NT2/D1 (cell line): ENCODE data around the gene TTC16.

Source experiments
- DNase-seq: peaks from one replicate; pipeline ENCODE4 v3.0.0-alpha.2; 2011; ENCODE audit warnings: low read depth, low spot score
- H3K27me3 ChIP-seq: 2 replicates; pipeline ENCODE4 v1.6.0; 2011; ENCODE audit warnings: mild to moderate bottlenecking; ENCODE audit not compliant: insufficient read length, insufficient read depth
- H3K36me3 ChIP-seq: 2 replicates; pipeline ENCODE4 v1.6.1; 2011; ENCODE audit warnings: mild to moderate bottlenecking, low read length, mixed read lengths; ENCODE audit not compliant: insufficient read depth, insufficient read length
- H3K4me1 ChIP-seq: 2 replicates; pipeline ENCODE4 v1.5.1; 2011; ENCODE audit not compliant: insufficient read depth, insufficient read length
- H3K4me3 ChIP-seq: 2 replicates; pipeline ENCODE4 v1.5.1; 2011; ENCODE audit warnings: low read depth; ENCODE audit not compliant: insufficient read length
- H3K9ac ChIP-seq: 2 replicates; pipeline ENCODE4 v1.6.0; 2011; ENCODE audit warnings: low read depth; ENCODE audit not compliant: insufficient read length
- H3K9me3 ChIP-seq: 2 replicates; pipeline ENCODE4 v1.5.1; 2011; ENCODE audit warnings: mild to moderate bottlenecking, low read length; ENCODE audit not compliant: insufficient read depth
- SUZ12 ChIP-seq: IDR thresholded peaks from 2 replicates; pipeline ENCODE4 v1.6.1; 2011; ENCODE audit not compliant: insufficient read length, insufficient read depth; ENCODE audit errors: extremely low read depth
- YY1 ChIP-seq: IDR thresholded peaks from 2 replicates; pipeline ENCODE4 v1.6.1; 2011; ENCODE audit not compliant: insufficient read length, insufficient read depth
- ZNF274 ChIP-seq: IDR thresholded peaks from 2 replicates; pipeline ENCODE4 v1.6.1; 2011; ENCODE audit warnings: mild to moderate bottlenecking, low read depth, low read length

Gene TTC16

DNA sequence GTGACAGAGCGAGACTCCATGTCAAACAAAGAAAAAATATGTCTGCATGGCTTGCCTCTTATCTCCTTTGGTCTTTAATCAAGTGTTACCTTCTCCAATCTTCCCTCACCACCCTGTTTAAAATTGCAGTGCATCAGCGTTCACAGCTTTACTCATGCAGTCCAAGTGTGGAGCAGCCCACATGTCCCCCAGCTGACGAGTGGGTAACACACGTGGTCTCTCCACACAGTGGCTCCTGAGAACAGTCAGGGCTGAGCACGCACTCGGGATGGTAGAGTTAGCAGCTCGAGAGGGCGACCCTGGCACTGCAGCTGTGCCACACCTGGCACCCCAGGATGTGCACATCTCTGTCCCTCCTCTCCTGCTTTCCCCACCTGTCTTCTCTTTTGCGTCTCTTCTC lies 35.0 kb upstream of the TTC16 start:
- no peaks in the 10 kb centered on the region for H3K9me3 ChIP-seq
- no peak overlapping the region for H3K9ac ChIP-seq
- peaks cover 54% of the 10 kb centered on the region for H3K36me3 ChIP-seq
- no peaks in the 10 kb centered on the region for H3K27me3 ChIP-seq
- H3K4me1 ChIP-seq, result peaks cover 12% of the 10 kb centered on the region
- DNase-seq, result no peak
- H3K4me3 ChIP-seq, result no peak overlapping the region
- TF ChIP-seq ZNF274 (no peak), YY1 (no peak), SUZ12 (no peak)

DNA sequence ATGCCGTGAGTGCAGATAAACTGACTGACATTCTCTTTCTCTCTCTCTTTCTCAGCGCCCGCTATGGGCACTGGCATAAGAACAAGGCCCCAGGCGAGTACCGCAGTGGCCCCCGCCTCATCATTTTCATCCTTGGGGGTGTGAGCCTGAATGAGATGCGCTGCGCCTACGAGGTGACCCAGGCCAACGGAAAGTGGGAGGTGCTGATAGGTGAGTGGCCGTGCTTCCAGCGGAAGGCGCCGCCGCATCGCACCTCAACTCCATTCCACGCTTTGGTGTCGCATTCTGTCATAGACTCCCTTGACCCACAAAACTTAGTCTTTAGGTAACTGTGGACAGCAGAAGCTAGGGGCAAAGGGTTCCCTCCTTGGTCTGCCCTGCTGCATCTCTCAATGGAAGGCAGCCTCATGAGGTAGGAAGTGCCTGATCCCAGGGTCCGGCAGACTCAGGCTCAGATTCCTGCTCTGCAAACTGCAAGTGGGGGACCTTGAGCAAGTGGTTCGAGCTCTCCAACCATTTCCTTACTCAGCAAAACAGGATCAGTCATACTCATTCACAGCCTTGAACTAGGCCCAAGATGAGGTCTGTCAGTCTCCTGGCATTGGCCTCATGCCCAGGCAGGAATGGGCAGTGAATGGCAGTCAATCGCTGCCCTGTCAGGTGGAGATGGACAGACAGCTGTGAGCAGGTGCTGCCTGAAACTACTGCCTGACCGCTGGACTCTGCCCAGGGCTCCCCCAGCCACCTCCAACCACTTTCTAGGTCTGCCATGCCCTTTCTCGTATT lies 33.3 kb upstream of the TTC16 start:
- Histone ChIP-seq H3K27me3 (no peaks in the 10 kb centered on the region), H3K4me3 (no peak overlapping the region), H3K36me3 (peaks cover 43% of the 10 kb centered on the region), H3K9ac (no peak overlapping the region), H3K4me1 (peaks cover 16% of the 10 kb centered on the region), H3K9me3 (no peaks in the 10 kb centered on the region)
- TF ChIP-seq YY1 (no peak), SUZ12 (no peak), ZNF274 (no peak)
- DNase-seq, result no peak

DNA sequence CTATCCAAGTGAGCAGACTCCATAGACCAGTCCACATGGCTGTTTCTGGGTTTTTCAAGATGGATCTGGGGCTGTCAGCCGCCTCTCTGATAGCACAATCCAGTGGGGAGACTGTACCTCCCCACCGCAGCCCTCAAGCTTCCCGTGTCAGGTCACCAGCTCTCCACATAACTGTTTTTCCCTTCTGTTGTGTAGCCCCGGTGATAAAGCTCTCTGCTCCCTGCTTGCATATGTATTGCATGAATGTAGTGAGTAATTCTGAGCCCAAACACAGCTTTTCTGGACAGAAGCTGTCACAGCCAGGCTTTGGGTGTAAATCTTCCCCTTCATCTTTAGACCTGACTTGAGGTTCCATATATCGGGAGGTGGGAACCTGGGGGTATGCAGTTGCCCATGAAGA lies 32.2 kb upstream of the TTC16 start:
- Histone ChIP-seq H3K9ac (no peak overlapping the region), H3K9me3 (no peaks in the 10 kb centered on the region), H3K36me3 (peaks cover 39% of the 10 kb centered on the region), H3K4me1 (peaks cover 16% of the 10 kb centered on the region), H3K27me3 (no peaks in the 10 kb centered on the region), H3K4me3 (no peak overlapping the region)
- DNase-seq, result no peak
- TF ChIP-seq ZNF274, result no peak
- TF ChIP-seq SUZ12, result no peak
- TF ChIP-seq YY1, result no peak

DNA sequence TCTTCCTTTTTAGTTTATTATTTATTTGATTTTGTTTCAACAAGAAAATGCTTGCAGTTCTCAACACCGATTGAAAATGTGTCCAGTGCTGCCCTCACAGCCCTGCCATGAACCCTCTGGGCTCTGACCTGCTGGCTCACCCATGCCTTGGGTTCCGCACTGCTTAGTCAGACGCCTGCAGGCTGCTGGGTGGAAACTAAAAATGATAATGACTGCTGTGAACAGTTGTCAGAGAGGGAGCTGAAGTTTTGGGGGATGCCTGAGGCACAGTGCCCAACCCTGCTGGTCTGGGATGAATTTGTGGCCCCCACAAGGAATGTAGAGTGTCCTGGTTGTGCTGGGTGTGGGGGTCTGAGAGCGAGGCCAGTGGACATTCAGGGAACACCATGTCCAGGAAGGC lies 31.3 kb upstream of the TTC16 start:
- DNase-seq, result no peak
- H3K4me3 ChIP-seq, result no peak overlapping the region
- peaks cover 16% of the 10 kb centered on the region for H3K4me1 ChIP-seq
- H3K36me3 ChIP-seq, result peaks cover 36% of the 10 kb centered on the region
- H3K9ac ChIP-seq, result no peak overlapping the region
- TF ChIP-seq SUZ12, result no peak
- TF ChIP-seq ZNF274, result no peak
- TF ChIP-seq YY1, result no peak
- peaks cover 7% of the 10 kb centered on the region; the same call in 1 of the 2 replicates for H3K9me3 ChIP-seq
- no peaks in the 10 kb centered on the region for H3K27me3 ChIP-seq

DNA sequence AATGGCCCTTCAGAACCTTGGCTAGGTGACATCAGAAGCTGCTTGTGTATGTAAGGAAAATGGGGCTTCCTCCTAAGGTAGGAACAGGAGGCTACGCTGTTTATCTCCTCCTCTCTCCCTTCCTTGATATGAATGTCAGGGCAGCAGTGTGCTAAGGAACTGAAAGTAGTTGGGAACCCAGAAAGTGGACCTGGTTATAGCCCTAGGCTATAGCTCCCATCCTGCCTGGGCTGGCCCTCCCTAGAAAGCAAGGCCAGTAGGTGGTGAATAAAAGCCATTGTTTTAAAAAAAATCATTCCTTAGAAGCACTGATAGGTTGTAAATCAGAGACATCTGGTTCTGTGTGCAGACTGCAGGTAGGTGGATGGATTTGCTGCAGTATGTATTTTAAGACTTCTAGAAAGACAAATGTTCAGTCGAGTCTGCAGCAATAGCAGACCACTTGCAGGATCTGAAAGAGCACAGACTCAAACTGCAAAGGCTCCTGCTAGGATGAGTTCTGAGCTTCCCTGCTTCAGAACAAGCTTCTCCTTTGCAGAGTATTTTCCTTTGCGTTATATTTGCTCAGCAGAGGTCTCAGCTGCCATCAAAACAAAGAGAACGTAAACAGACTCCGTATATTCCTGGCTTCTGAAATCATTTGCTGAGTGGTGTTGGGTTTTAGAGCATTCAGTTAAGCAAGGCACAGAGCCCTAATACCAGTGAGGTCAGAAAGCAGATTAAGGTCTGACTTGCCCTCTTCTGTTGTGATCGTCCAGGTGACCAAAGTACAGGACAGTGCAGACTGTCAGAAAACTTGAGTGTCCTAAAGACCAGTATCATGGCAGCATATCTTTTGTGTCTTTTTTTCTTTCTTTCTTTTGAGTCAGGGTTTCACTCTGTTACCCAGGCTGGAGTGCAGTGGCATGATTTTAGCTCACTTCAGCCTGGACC lies 29.2 kb upstream of the TTC16 start:
- DNase-seq, result no peak
- Histone ChIP-seq H3K4me1 (peaks cover 16% of the 10 kb centered on the region), H3K4me3 (no peak overlapping the region), H3K9me3 (peaks cover 15% of the 10 kb centered on the region; the same call in 1 of the 2 replicates), H3K36me3 (peaks cover 27% of the 10 kb centered on the region), H3K27me3 (no peaks in the 10 kb centered on the region), H3K9ac (no peak overlapping the region)
- no peak for TF ChIP-seq YY1
- TF ChIP-seq ZNF274, result no peak
- no peak for TF ChIP-seq SUZ12

DNA sequence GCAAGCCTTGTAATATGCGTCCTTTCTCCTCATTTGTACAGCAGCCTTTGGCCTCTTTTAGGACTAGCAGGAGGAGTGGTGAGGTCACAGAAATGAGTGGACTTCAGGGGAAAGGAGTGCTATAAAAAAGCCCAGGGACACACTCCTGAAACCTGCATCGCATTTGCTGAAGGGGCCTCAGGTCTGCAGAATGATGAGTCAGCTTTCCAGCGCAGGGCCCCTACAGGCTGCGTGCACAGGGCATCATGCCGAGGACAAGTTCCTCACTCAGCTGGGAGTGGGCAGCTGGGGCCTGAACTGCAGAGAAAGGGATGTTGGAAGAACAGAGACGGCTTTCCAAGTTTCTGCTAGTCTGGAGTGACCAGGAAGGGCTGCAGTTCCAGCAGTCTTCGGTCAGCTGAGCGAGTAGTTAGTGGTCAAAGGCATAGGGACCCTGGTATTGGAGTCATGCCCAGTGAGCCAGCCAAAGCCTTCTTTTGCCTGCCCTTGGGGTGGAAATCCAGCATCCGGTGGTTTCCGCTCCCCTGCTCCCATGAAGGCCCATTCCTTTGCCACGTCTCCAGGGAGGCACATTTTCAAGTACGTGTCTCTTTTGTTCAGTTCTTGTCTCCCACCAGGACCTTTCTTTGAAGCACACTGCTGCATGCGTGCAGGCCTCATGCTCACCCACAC lies 26.4 kb upstream of the TTC16 start:
- H3K9ac ChIP-seq, result no peak overlapping the region
- H3K4me1 ChIP-seq, result peaks cover 10% of the 10 kb centered on the region
- peaks cover 7% of the 10 kb centered on the region for H3K36me3 ChIP-seq
- no peak for TF ChIP-seq SUZ12
- no peak for TF ChIP-seq YY1
- no peak for TF ChIP-seq ZNF274
- H3K9me3 ChIP-seq, result peaks cover 15% of the 10 kb centered on the region; the same call in 1 of the 2 replicates
- no peak for DNase-seq
- no peak overlapping the region for H3K4me3 ChIP-seq
- no peaks in the 10 kb centered on the region for H3K27me3 ChIP-seq
